H1 (cell line): Measurements from ENCODE around the gene ALDH1A3. TPM values are rescaled to one million over a fixed set of nuclear protein-coding genes. Genes with fewer than 3 reads are reported as not detected.

Source experiments
- CTCF ChIA-PET: fragments of 300-600 bp; sonication (Branson Sonifier 250); formaldehyde crosslinking; loops from one replicate; lab custom pipeline; 2021; ENCODE audit not compliant: partially characterized antibody; lab: Charles Lee
- POLR2A ChIA-PET: fragments of 300-600 bp; sonication (Branson Sonifier 250); formaldehyde crosslinking; loops from one replicate; lab custom pipeline; 2021; ENCODE audit warnings: inconsistent platforms; ENCODE audit not compliant: partially characterized antibody; lab: Charles Lee
- DNase-seq, 2 experiments: peaks; one replicate each; pipeline versions ENCODE4 v3.0.0 to v3.0.0-alpha.2; 2010 to 2022; ENCODE audit warnings: low spot score in 2 of 2, low read depth in 1 of 2, mixed read lengths in 1 of 2
- FAIRE-seq: peaks from 2 replicates; lab custom pipeline; 2011; peaks lifted over from hg19 to GRCh38; lab: Jason Lieb, UNC
- H2AFZ ChIP-seq: 2 replicates; pipeline ENCODE4 v1.8.1; 2012; ENCODE audit warnings: low read length, inconsistent platforms
- H2AK5ac ChIP-seq: 2 replicates; pipeline ENCODE4 v1.6.1; 2013; ENCODE audit warnings: low read depth, low read length
- H2BK120ac ChIP-seq: replicated peaks from 2 replicates; pipeline ENCODE3; 2013; ENCODE audit warnings: low read depth, low read length, inconsistent platforms
- H2BK12ac ChIP-seq: 2 replicates; pipeline ENCODE4 v1.6.1; 2013; ENCODE audit warnings: low read depth, low read length
- H2BK15ac ChIP-seq: 2 replicates; pipeline ENCODE4 v1.6.1; 2013; ENCODE audit warnings: low read length
- H2BK20ac ChIP-seq: 2 replicates; pipeline ENCODE4 v1.6.1; 2013; ENCODE audit warnings: low read length
- H2BK5ac ChIP-seq: 2 replicates; pipeline ENCODE4 v1.6.1; 2013; ENCODE audit warnings: low read depth, low read length
- H3K14ac ChIP-seq: 2 replicates; pipeline ENCODE4 v1.6.1; 2013; ENCODE audit warnings: inconsistent platforms; ENCODE audit not compliant: insufficient read length
- H3K18ac ChIP-seq: 2 replicates; pipeline ENCODE4 v1.6.1; 2013; ENCODE audit warnings: low read length; ENCODE audit errors: extremely low read depth
- H3K23ac ChIP-seq: 2 replicates; pipeline ENCODE4 v1.6.1; 2013; ENCODE audit warnings: inconsistent platforms; ENCODE audit not compliant: insufficient read length
- H3K23me2 ChIP-seq: 2 replicates; pipeline ENCODE4 v1.6.1; 2013; ENCODE audit warnings: low read depth, low read length
- H3K27ac ChIP-seq: 2 replicates; pipeline ENCODE4 v1.6.1; 2011; ENCODE audit warnings: low read depth, low read length, inconsistent platforms
- H3K27me3 ChIP-seq, 4 experiments: replicated peaks in 1 of 4; 1 replicate in 1 of 4; 2 replicates in 3 of 4; pipeline versions ENCODE4 v1.6.1 to v1.8.1; 2011 to 2013; ENCODE audit warnings: low read length in 3 of 4, mild to moderate bottlenecking in 3 of 4, inconsistent platforms in 2 of 4, mixed read lengths in 2 of 4, moderate library complexity in 1 of 4; ENCODE audit not compliant: control insufficient read depth in 3 of 4, insufficient read depth in 3 of 4; ENCODE audit errors: extremely low read depth in 1 of 4
- H3K36me3 ChIP-seq, 4 experiments: 2 replicates each; pipeline versions ENCODE4 v1.6.1 to v1.8.1; 2011 to 2013; ENCODE audit warnings: mild to moderate bottlenecking in 4 of 4, low read length in 3 of 4, moderate library complexity in 2 of 4, control low read depth in 1 of 4, inconsistent platforms in 1 of 4; ENCODE audit not compliant: insufficient read depth in 4 of 4, control insufficient read depth in 2 of 4
- H3K4ac ChIP-seq: replicated peaks from 2 replicates; pipeline ENCODE3; 2013; ENCODE audit warnings: low read length, low read depth, mixed read lengths, inconsistent platforms; ENCODE audit not compliant: insufficient read length
- H3K4me1 ChIP-seq, 4 experiments: replicated peaks in 1 of 4; 1 replicate in 1 of 4; 2 replicates in 3 of 4; pipeline versions ENCODE4 v1.6.1 to v1.8.1; 2011 to 2013; ENCODE audit warnings: low read length in 3 of 4, inconsistent platforms in 2 of 4, mixed read lengths in 1 of 4; ENCODE audit not compliant: insufficient read depth in 4 of 4, control insufficient read depth in 3 of 4
- H3K4me2 ChIP-seq, 2 experiments: 2 replicates each; pipeline versions ENCODE4 v1.6.1 to v1.8.1; 2011 to 2013; ENCODE audit warnings: low read depth in 2 of 2, low read length in 2 of 2, control low read depth in 1 of 2, inconsistent platforms in 1 of 2, mild to moderate bottlenecking in 1 of 2; ENCODE audit not compliant: insufficient read depth in 1 of 2
- H3K4me3 ChIP-seq, 4 experiments: fragments of 200-600, 300-600 bp in 1 of 4; sonication (generic), shearing (Covaris generic), sonication (Bioruptor Twin) in 1 of 4; 2 replicates each; pipeline versions ENCODE4 v1.5.1 to v1.8.1; 2011 to 2016; ENCODE audit warnings: low read length in 4 of 4, low read depth in 3 of 4, control low read depth in 2 of 4, inconsistent platforms in 2 of 4, mild to moderate bottlenecking in 2 of 4, mixed read lengths in 1 of 4, moderate library complexity in 1 of 4; ENCODE audit not compliant: insufficient read depth in 2 of 4; ENCODE audit errors: extremely low read depth in 1 of 4
- H3K56ac ChIP-seq: replicated peaks from 2 replicates; pipeline ENCODE3; 2013; ENCODE audit warnings: low read depth, mild to moderate bottlenecking, mixed read lengths, low read length, inconsistent platforms; ENCODE audit not compliant: insufficient read length
- H3K79me1 ChIP-seq: 2 replicates; pipeline ENCODE4 v1.6.1; 2013; ENCODE audit warnings: low read depth, low read length, control low read depth
- H3K79me2 ChIP-seq, 2 experiments: 2 replicates each; pipeline versions ENCODE4 v1.6.1 to v1.8.1; 2012 to 2013; ENCODE audit warnings: low read length in 2 of 2, mild to moderate bottlenecking in 2 of 2, inconsistent platforms in 1 of 2; ENCODE audit not compliant: insufficient read depth in 2 of 2, control insufficient read depth in 1 of 2
- H3K9ac ChIP-seq, 4 experiments: replicated peaks in 1 of 4; 1 replicate in 1 of 4; 2 replicates in 3 of 4; pipeline versions ENCODE4 v1.6.1 to v1.8.1; 2011 to 2013; ENCODE audit warnings: low read depth in 3 of 4, low read length in 3 of 4, control low read depth in 2 of 4, mild to moderate bottlenecking in 2 of 4, moderate library complexity in 2 of 4, inconsistent platforms in 1 of 4; ENCODE audit errors: extremely low read depth in 1 of 4
- H3K9me3 ChIP-seq, 2 experiments: 2 replicates each; pipeline versions ENCODE4 v1.6.1 to v1.8.1; 2012 to 2013; ENCODE audit warnings: mild to moderate bottlenecking in 2 of 2, moderate library complexity in 2 of 2, control low read depth in 1 of 2, inconsistent platforms in 1 of 2, low read depth in 1 of 2, low read length in 1 of 2, mixed read lengths in 1 of 2; ENCODE audit not compliant: insufficient read depth in 2 of 2
- H4K20me1 ChIP-seq, 2 experiments: replicated peaks in 1 of 2; 2 replicates each; pipeline versions ENCODE3 to v1.8.1; 2011 to 2013; ENCODE audit warnings: inconsistent platforms in 2 of 2, low read length in 2 of 2, mild to moderate bottlenecking in 1 of 2; ENCODE audit not compliant: insufficient read depth in 2 of 2, control insufficient read depth in 1 of 2
- H4K5ac ChIP-seq: 2 replicates; pipeline ENCODE4 v1.6.1; 2013; ENCODE audit warnings: low read length, low read depth, mixed read lengths, inconsistent platforms; ENCODE audit not compliant: insufficient read length
- H4K8ac ChIP-seq: 2 replicates; pipeline ENCODE4 v1.8.0; 2013; ENCODE audit warnings: mild to moderate bottlenecking, moderate library complexity, low read length, inconsistent platforms; ENCODE audit not compliant: insufficient read depth; ENCODE audit errors: extremely low read depth
- H4K91ac ChIP-seq: replicated peaks from 2 replicates; pipeline ENCODE3; 2013; ENCODE audit warnings: low read length, mixed read lengths, inconsistent platforms; ENCODE audit not compliant: insufficient read length
- CREB1 ChIP-seq: IDR thresholded peaks from 2 replicates; pipeline ENCODE4 v1.6.1; 2012; ENCODE audit warnings: inconsistent platforms
- EZH2 ChIP-seq: fragments of 200-600 bp; sonication (generic); IDR thresholded peaks from 2 replicates; pipeline ENCODE4 v1.7.1; 2012; ENCODE audit warnings: low read depth, mild to moderate bottlenecking, moderate library complexity, low read length, inconsistent platforms; ENCODE audit not compliant: severe bottlenecking
- GABPA ChIP-seq: IDR thresholded peaks from 2 replicates; pipeline ENCODE4 v1.6.1; 2011; ENCODE audit warnings: mild to moderate bottlenecking, low read length, moderate library complexity, borderline replicate concordance; ENCODE audit not compliant: insufficient read depth
- HDAC2 ChIP-seq, 2 experiments: fragments of 300-600 bp in 1 of 2; sonication (generic) in 1 of 2; IDR thresholded peaks; 2 replicates each; pipeline ENCODE4 v1.6.1; 2011 to 2012; ENCODE audit warnings: low read depth in 2 of 2, low read length in 2 of 2, mild to moderate bottlenecking in 2 of 2, moderate library complexity in 2 of 2, borderline replicate concordance in 1 of 2, inconsistent platforms in 1 of 2
- KDM4A ChIP-seq: IDR thresholded peaks from one replicate; pipeline ENCODE4 v1.7.1; 2012; ENCODE audit warnings: low read depth, mild to moderate bottlenecking, moderate library complexity, low read length, inconsistent platforms; ENCODE audit not compliant: severe bottlenecking
- TAF1 ChIP-seq: IDR thresholded peaks from 2 replicates; pipeline ENCODE4 v1.6.1; 2011; ENCODE audit warnings: mild to moderate bottlenecking, low read depth, low read length
- TCF12 ChIP-seq: IDR thresholded peaks from 2 replicates; pipeline ENCODE4 v1.6.1; 2011; ENCODE audit warnings: low read depth, mild to moderate bottlenecking, low read length
- YY1 ChIP-seq: IDR thresholded peaks from 2 replicates; pipeline ENCODE4 v1.6.1; 2011; ENCODE audit warnings: low read depth, mild to moderate bottlenecking, low read length
- WGBS, 2 experiments: shearing (Covaris generic) in 1 of 2; methylation state at CpG; one replicate each; pipeline versions ENCODE4 v1.1.6 to v1.1.7; 2013 to 2015; ENCODE audit warnings: low lambda C conversion rate in 2 of 2, mixed read lengths in 2 of 2, inconsistent platforms in 1 of 2, low coverage in 1 of 2, missing lambda C conversion rate in 1 of 2; ENCODE audit not compliant: insufficient replicate concordance in 2 of 2, insufficient coverage in 1 of 2, insufficient read length in 1 of 2; ENCODE audit errors: extremely low coverage in 1 of 2, missing lambda C conversion rate in 1 of 2; 5-methylcytosine and 5-hydroxymethylcytosine counted together
- polyA plus RNA-seq, 7 experiments: library from polyadenylated mRNA; depleted of rRNA in 3 of 7; stranded (reverse) in 5 of 7; unstranded in 2 of 7; fragments of >200 nt in 5 of 7; fragments of 200-250 nt in 2 of 7; gene quantifications; 1 replicate in 5 of 7; 2 replicates in 1 of 7; 4 replicates in 1 of 7; pipeline versions ENCODE4 v1.2.1 to v1.2.3, GENCODE V29; 2011 to 2013; ENCODE audit warnings: missing spikeins in 2 of 7, mixed read lengths in 2 of 7
- total RNA-seq: library from RNA; stranded (reverse); fragmentation: NEBNext Ultra II Directional; extraction: Animal tissue kit (Norgen Biotek cat#: 25700); gene quantifications from 2 replicates; pipeline ENCODE4 v1.2.1, GENCODE V29; 2021
- TF ChIP-seq, protein P1 (sequence below), 3 experiments: IDR thresholded peaks; 1 replicate in 2 of 3; 2 replicates in 1 of 3; pipeline versions ENCODE4 v1.5.1 to v1.6.1; 2011; ENCODE audit warnings: low read length in 3 of 3, mild to moderate bottlenecking in 3 of 3, inconsistent platforms in 2 of 3, low read depth in 1 of 3, moderate library complexity in 1 of 3; ENCODE audit not compliant: insufficient read depth in 1 of 3; ENCODE audit errors: control extremely low read depth in 1 of 3

Gene ALDH1A3
- total and polyA plus RNA-seq, 2 of the 8 experiments (the other 6 are each of a cell fraction or from before 2014, with no cell fraction given), result 2.2 to 5.5 TPM

- Histone ChIP-seq H3K56ac (no peak overlapping the region), H3K27me3 (peaks cover 0 to 9% (median 4%) of the 10 kb centered on the region in 4 experiments; a peak in 6 of 7 replicates), H2BK12ac (no peak overlapping the region), H3K79me2 (no peaks in the 10 kb centered on the region), H3K23me2 (no peaks in the 10 kb centered on the region), H2AFZ (no peak overlapping the region), H3K27ac (no peak overlapping the region), H3K18ac (no peak overlapping the region), H3K4me3 (no peak overlapping the region), H3K79me1 (no peaks in the 10 kb centered on the region), H3K4me1 (peaks cover 0 to 9% (median 3%) of the 10 kb centered on the region in 4 experiments; a peak in 4 of 7 replicates), H4K8ac (no peak overlapping the region), H3K4ac (no peak overlapping the region), H4K5ac (no peak overlapping the region), H2AK5ac (no peak overlapping the region), H3K9ac (no peak overlapping the region), H3K23ac (no peak overlapping the region), H2BK120ac (no peak overlapping the region), H3K36me3 (no peaks in the 10 kb centered on the region), H2BK15ac (peak overlapping the region; percentile 31), H4K91ac (no peak overlapping the region), H2BK5ac (no peak overlapping the region), H2BK20ac (no peak overlapping the region), H3K9me3 (no peaks in the 10 kb centered on the region), H4K20me1 (no peaks in the 10 kb centered on the region), H3K14ac (no peak overlapping the region), H3K4me2 (no peak overlapping the region)
- 82% methylated on average over 11 of the region's 11 CpGs; no CpG with 5 or more reads in 1 of the 2 experiments for WGBS, 2 experiments
- DNase-seq (no peak), FAIRE-seq (no peak)
- ChIA-PET POLR2A (no interaction called here), CTCF (interaction anchor here (0.8 to 6.0 kb wide), 13 partner anchors 8 to 581 kb away, joined by 3 to 81 read pairs (median 3); partner anchors contain the start of gene LRRK1)
- TF ChIP-seq HDAC2 (IDR thresholded peaks at IDR 0.05; ENCODE audit: borderline replicate concordance in 1 of 2, low read depth in 2 of 2, low read length in 2 of 2), result no peak
- TF ChIP-seq TCF12, result no peak
- no peak for TF ChIP-seq YY1
- TF ChIP-seq TAF1, result no peak
- TF ChIP-seq GABPA, result no peak
- TF ChIP-seq CREB1, result no peak
- TF ChIP-seq, protein P1, sequence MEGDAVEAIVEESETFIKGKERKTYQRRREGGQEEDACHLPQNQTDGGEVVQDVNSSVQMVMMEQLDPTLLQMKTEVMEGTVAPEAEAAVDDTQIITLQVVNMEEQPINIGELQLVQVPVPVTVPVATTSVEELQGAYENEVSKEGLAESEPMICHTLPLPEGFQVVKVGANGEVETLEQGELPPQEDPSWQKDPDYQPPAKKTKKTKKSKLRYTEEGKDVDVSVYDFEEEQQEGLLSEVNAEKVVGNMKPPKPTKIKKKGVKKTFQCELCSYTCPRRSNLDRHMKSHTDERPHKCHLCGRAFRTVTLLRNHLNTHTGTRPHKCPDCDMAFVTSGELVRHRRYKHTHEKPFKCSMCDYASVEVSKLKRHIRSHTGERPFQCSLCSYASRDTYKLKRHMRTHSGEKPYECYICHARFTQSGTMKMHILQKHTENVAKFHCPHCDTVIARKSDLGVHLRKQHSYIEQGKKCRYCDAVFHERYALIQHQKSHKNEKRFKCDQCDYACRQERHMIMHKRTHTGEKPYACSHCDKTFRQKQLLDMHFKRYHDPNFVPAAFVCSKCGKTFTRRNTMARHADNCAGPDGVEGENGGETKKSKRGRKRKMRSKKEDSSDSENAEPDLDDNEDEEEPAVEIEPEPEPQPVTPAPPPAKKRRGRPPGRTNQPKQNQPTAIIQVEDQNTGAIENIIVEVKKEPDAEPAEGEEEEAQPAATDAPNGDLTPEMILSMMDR (IDR thresholded peaks at IDR 0.05; ENCODE audit: control extremely low read depth in 1 of 3, insufficient read depth in 1 of 3, low read depth in 1 of 3, low read length in 3 of 3), result no peak
- no peak for TF ChIP-seq KDM4A
- TF ChIP-seq EZH2, result no peak
These were observed 47.5 kb downstream of the ALDH1A3 start for GRCh38 chr15:100926971-100927756.
